ENCODE results near the gene ADPRH. TPM values are rescaled to one million over a fixed set of nuclear protein-coding genes. Genes with fewer than 3 reads are reported as not detected.

ADPRH gene
- total RNA-seq, 1 donor from 2014 or later = 2.6 TPM

GRCh38 chr3:119570229-119570628 is 9.1 kb upstream of the ADPRH start:
- Mint-ChIP-seq H3K9me3 (ENCODE audit: unreplicated experiment) (peaks cover 6% of the 10 kb centered on the region), H3K36me3 (ENCODE audit: low read depth, unreplicated experiment) (no peaks in the 10 kb centered on the region), H3K4me3 (ENCODE audit: unreplicated experiment) (no peak overlapping the region), H3K27me3 (ENCODE audit: low read depth, unreplicated experiment) (peaks cover 7% of the 10 kb centered on the region), H3K27ac (ENCODE audit: unreplicated experiment) (no peak overlapping the region), H3K4me1 (ENCODE audit: low read depth, unreplicated experiment) (no peaks in the 10 kb centered on the region)
- Histone ChIP-seq H3K9ac (ENCODE audit: low read length) (no peak overlapping the region), H3K27me3 (ENCODE audit: insufficient read depth, low read length) (no peaks in the 10 kb centered on the region), H3K36me3 (ENCODE audit: insufficient read depth, low read length) (no peaks in the 10 kb centered on the region), H3K4me3 (ENCODE audit: insufficient read depth, low read depth, low read length) (no peak overlapping the region), H3K9me3 (ENCODE audit: insufficient read depth, low read depth, low read length) (no peaks in the 10 kb centered on the region), H2AFZ (ENCODE audit: low read depth, low read length) (no peak overlapping the region), H3K4me2 (ENCODE audit: low read length) (no peak overlapping the region), H3K79me2 (ENCODE audit: insufficient read depth, low read length) (no peaks in the 10 kb centered on the region), H4K20me1 (ENCODE audit: insufficient read depth, low read length) (no peaks in the 10 kb centered on the region), H3K27ac (ENCODE audit: low read depth, low read length) (no peak overlapping the region), H3K4me1 (ENCODE audit: insufficient read depth, low read length) (no peaks in the 10 kb centered on the region)
- no peak for FAIRE-seq
- DNase-seq (ENCODE audit: low read depth) = no peak
- TF ChIP-seq EZH2 (IDR thresholded peaks at IDR 0.05; ENCODE audit: insufficient read depth, low read length) (no peak), CTCF (IDR thresholded peaks at IDR 0.05; ENCODE audit: insufficient read depth, low read depth, low read length) (no peak)

GRCh38 chr3:119571230-119571629 is 8.1 kb upstream of the ADPRH start:
- FAIRE-seq = no peak
- H3K4me3 Mint-ChIP-seq (ENCODE audit: unreplicated experiment) = no peak overlapping the region
- no peak overlapping the region for H3K27ac ChIP-seq (ENCODE audit: low read depth, low read length)

More at GRCh38 chr3:119571230-119571629, 8.1 kb upstream of the ADPRH start:
- H3K4me1 Mint-ChIP-seq (ENCODE audit: low read depth, unreplicated experiment) = no peaks in the 10 kb centered on the region
- no peak for DNase-seq (ENCODE audit: low read depth)
- no peaks in the 10 kb centered on the region for H3K9me3 ChIP-seq (ENCODE audit: insufficient read depth, low read depth, low read length)
- no peak overlapping the region for H3K27ac Mint-ChIP-seq (ENCODE audit: unreplicated experiment)
- H3K27me3 Mint-ChIP-seq (ENCODE audit: low read depth, unreplicated experiment) = peaks cover 6% of the 10 kb centered on the region
- no peaks in the 10 kb centered on the region for H3K36me3 Mint-ChIP-seq (ENCODE audit: low read depth, unreplicated experiment)
- H3K4me1 ChIP-seq (ENCODE audit: insufficient read depth, low read length) = no peaks in the 10 kb centered on the region
- H3K36me3 ChIP-seq (ENCODE audit: insufficient read depth, low read length) = no peaks in the 10 kb centered on the region
- no peak overlapping the region for H3K4me2 ChIP-seq (ENCODE audit: low read length)
- H2AFZ ChIP-seq (ENCODE audit: low read depth, low read length) = no peak overlapping the region
- H3K9me3 Mint-ChIP-seq (ENCODE audit: unreplicated experiment) = peaks cover 6% of the 10 kb centered on the region
- H3K9ac ChIP-seq (ENCODE audit: low read length) = no peak overlapping the region
- TF ChIP-seq EZH2 (IDR thresholded peaks at IDR 0.05; ENCODE audit: insufficient read depth, low read length) (no peak), CTCF (IDR thresholded peaks at IDR 0.05; ENCODE audit: insufficient read depth, low read depth, low read length) (no peak)
- no peak overlapping the region for H3K4me3 ChIP-seq (ENCODE audit: insufficient read depth, low read depth, low read length)
- H3K27me3 ChIP-seq (ENCODE audit: insufficient read depth, low read length) = no peaks in the 10 kb centered on the region
- H4K20me1 ChIP-seq (ENCODE audit: insufficient read depth, low read length) = no peaks in the 10 kb centered on the region
- no peaks in the 10 kb centered on the region for H3K79me2 ChIP-seq (ENCODE audit: insufficient read depth, low read length)
